ENCODE measurements around the gene PPT2.

PPT2 gene

GRCh38 chr6:32153564-32154513 lies at the start of gene PPT2:
PPT2 (plus strand) TSS chr6:32154141; CDS start chr6:32154595, 454 bp downstream.
- peak in 1 of 2 donors; percentile 58 for DNase-seq (ENCODE audit: low read depth in 2 of 2, low spot score in 1 of 2)

- DNase-seq (ENCODE audit: low read depth in 2 of 2, low spot score in 1 of 2), result no peak
These were observed 48.5 kb upstream of the PPT2 start for GRCh38 chr6:32105433-32105832.

GRCh38 chr6:32107406-32107805 lies 46.5 kb upstream of the PPT2 start:
- no peak for DNase-seq (ENCODE audit: low read depth in 2 of 2, low spot score in 1 of 2)

- no peak for DNase-seq (ENCODE audit: low read depth in 2 of 2, low spot score in 1 of 2)
These were observed 45.8 kb upstream of the PPT2 start for GRCh38 chr6:32108094-32108627.

- DNase-seq (ENCODE audit: low read depth in 2 of 2, low spot score in 1 of 2), result no peak
These were observed 45.2 kb upstream of the PPT2 start for GRCh38 chr6:32108727-32109113.

- no peak for DNase-seq (ENCODE audit: low read depth in 2 of 2, low spot score in 1 of 2)
These were observed 44.7 kb upstream of the PPT2 start, which contains the start of gene TNXB for GRCh38 chr6:32109114-32109764. TNXB (minus strand) TSS chr6:32109338; CDS start chr6:32098198, 11,140 bp downstream.

GRCh38 chr6:32109765-32110160 lies 44.2 kb upstream of the PPT2 start:
- DNase-seq (ENCODE audit: low read depth in 2 of 2, low spot score in 1 of 2), result no peak

GRCh38 chr6:32110632-32111031 lies 43.3 kb upstream of the PPT2 start:
- no peak for DNase-seq (ENCODE audit: low read depth in 2 of 2, low spot score in 1 of 2)

GRCh38 chr6:32111424-32112066 lies 42.4 kb upstream of the PPT2 start:
- DNase-seq (ENCODE audit: low read depth in 2 of 2, low spot score in 1 of 2), result no peak

- DNase-seq (ENCODE audit: low read depth in 2 of 2, low spot score in 1 of 2), result no peak
These were observed 41.4 kb upstream of the PPT2 start for GRCh38 chr6:32112431-32112980.

GRCh38 chr6:32113386-32114352 lies 40.3 kb upstream of the PPT2 start:
- DNase-seq (ENCODE audit: low read depth in 2 of 2, low spot score in 1 of 2), result no peak

- no peak for DNase-seq (ENCODE audit: low read depth in 2 of 2, low spot score in 1 of 2)
These were observed 39.1 kb upstream of the PPT2 start for GRCh38 chr6:32114796-32115195.

- no peak for DNase-seq (ENCODE audit: low read depth in 2 of 2, low spot score in 1 of 2)
These were observed 38.3 kb upstream of the PPT2 start for GRCh38 chr6:32115623-32116022.

GRCh38 chr6:32116674-32117073 lies 37.3 kb upstream of the PPT2 start:
- no peak for DNase-seq (ENCODE audit: low read depth in 2 of 2, low spot score in 1 of 2)

GRCh38 chr6:32117461-32117860 lies 36.5 kb upstream of the PPT2 start:
- DNase-seq (ENCODE audit: low read depth in 2 of 2, low spot score in 1 of 2), result no peak

- peak; percentile 24 for DNase-seq (ENCODE audit: low read depth in 2 of 2, low spot score in 1 of 2)
These were observed 34.9 kb upstream of the PPT2 start for GRCh38 chr6:32118782-32119628.

- no peak for DNase-seq (ENCODE audit: low read depth in 2 of 2, low spot score in 1 of 2)
These were observed 33.3 kb upstream of the PPT2 start for GRCh38 chr6:32120573-32121059.

- no peak for DNase-seq (ENCODE audit: low read depth in 2 of 2, low spot score in 1 of 2)
These were observed 30.3 kb upstream of the PPT2 start for GRCh38 chr6:32123681-32124080.

GRCh38 chr6:32126880-32127279 lies 27.1 kb upstream of the PPT2 start:
- DNase-seq (ENCODE audit: low read depth in 2 of 2, low spot score in 1 of 2), result no peak
